GM18511 (cell line): ENCODE data around the gene SLC25A41.

Source experiments
- ATAC-seq: cut with Tn5 transposase; IDR thresholded peaks from one replicate; pipeline ENCODE4 v1.9.1; 2021; ENCODE audit warnings: mild to moderate bottlenecking, moderate library complexity; ENCODE audit not compliant: unreplicated experiment

Gene SLC25A41

GRCh38 chr19:6433663-6434062 lies at the start of gene SLC25A41:
Gene SLC25A41, minus strand, starts transcription at chr19:6433763. Its CDS starts 70 bp downstream, at chr19:6433693.
- ATAC-seq = no peak

GRCh38 chr19:6483235-6483634 lies 49.7 kb upstream of the SLC25A41 start:
- no peak for ATAC-seq

GRCh38 chr19:6482343-6482686 lies 48.8 kb upstream of the SLC25A41 start:
- ATAC-seq = no peak

GRCh38 chr19:6481541-6482342 lies 48.2 kb upstream of the SLC25A41 start, which contains the start of gene DENND1C:
Gene DENND1C, minus strand, starts transcription at chr19:6481787. Its CDS starts 92 bp downstream, at chr19:6481695.
- ATAC-seq = peak; percentile 77

GRCh38 chr19:6480848-6481415 lies 47.4 kb upstream of the SLC25A41 start:
- no peak for ATAC-seq

GRCh38 chr19:6479836-6480398 lies 46.4 kb upstream of the SLC25A41 start:
- no peak for ATAC-seq

GRCh38 chr19:6478815-6479214 lies 45.3 kb upstream of the SLC25A41 start:
- ATAC-seq = no peak

- ATAC-seq = no peak
These were observed 43.4 kb upstream of the SLC25A41 start for GRCh38 chr19:6476896-6477431.

GRCh38 chr19:6476155-6476895 lies 42.8 kb upstream of the SLC25A41 start:
- ATAC-seq = no peak

- no peak for ATAC-seq
These were observed 42.0 kb upstream of the SLC25A41 start for GRCh38 chr19:6475321-6476108.

- ATAC-seq = no peak
These were observed 40.1 kb upstream of the SLC25A41 start for GRCh38 chr19:6473647-6474046.

GRCh38 chr19:6472713-6473112 lies 39.1 kb upstream of the SLC25A41 start:
- no peak for ATAC-seq

- ATAC-seq = no peak
These were observed 37.5 kb upstream of the SLC25A41 start for GRCh38 chr19:6471076-6471475.

GRCh38 chr19:6470173-6470572 lies 36.6 kb upstream of the SLC25A41 start:
- ATAC-seq = no peak

GRCh38 chr19:6467384-6467783 lies 33.8 kb upstream of the SLC25A41 start:
- no peak for ATAC-seq

- ATAC-seq = no peak
These were observed 33.1 kb upstream of the SLC25A41 start for GRCh38 chr19:6466526-6467248.

- no peak for ATAC-seq
These were observed 32.1 kb upstream of the SLC25A41 start for GRCh38 chr19:6465663-6466062.

- ATAC-seq = no peak
These were observed 31.4 kb upstream of the SLC25A41 start for GRCh38 chr19:6465006-6465405.

GRCh38 chr19:6464070-6464873 lies 30.7 kb upstream of the SLC25A41 start, which contains the start of gene CRB3:
Gene CRB3, plus strand, starts transcription at chr19:6464271. Its CDS starts 431 bp downstream, at chr19:6464702.
- ATAC-seq = no peak
